ENCODE measurements around the gene CUTC. TPM values are rescaled to one million over a fixed set of nuclear protein-coding genes. Genes with fewer than 3 reads are reported as not detected.

Gene CUTC
- total RNA-seq, 1 donor from 2014 or later: 13.7 TPM

- H3K27me3 Mint-ChIP-seq: no peaks in the 10 kb centered on the region
- peak; percentile 64 for TF ChIP-seq CTCF (conservative IDR thresholded peaks at IDR 0.05)
- no peak overlapping the region for H3K27ac Mint-ChIP-seq
- H3K9me3 Mint-ChIP-seq: no peaks in the 10 kb centered on the region
- peaks cover 21% of the 10 kb centered on the region for H3K36me3 Mint-ChIP-seq
- DNase-seq (ENCODE audit: extremely low spot score, unreplicated experiment): no peak
- H3K4me1 Mint-ChIP-seq (ENCODE audit: unreplicated experiment): no peaks in the 10 kb centered on the region
- no peak overlapping the region for H3K4me3 Mint-ChIP-seq
Observed at GRCh38 chr10:99711129-99711719, 20.8 kb upstream of the CUTC start.

GRCh38 chr10:99714446-99714845 is 17.6 kb upstream of the CUTC start:
- DNase-seq (ENCODE audit: extremely low spot score, unreplicated experiment): no peak
- Mint-ChIP-seq H3K4me3 (no peak overlapping the region), H3K4me1 (ENCODE audit: unreplicated experiment) (no peaks in the 10 kb centered on the region), H3K27ac (no peak overlapping the region), H3K36me3 (peaks cover 27% of the 10 kb centered on the region), H3K27me3 (no peaks in the 10 kb centered on the region), H3K9me3 (no peaks in the 10 kb centered on the region)
- no peak for TF ChIP-seq CTCF (conservative IDR thresholded peaks at IDR 0.05)

- TF ChIP-seq CTCF (conservative IDR thresholded peaks at IDR 0.05): no peak
- H3K4me1 Mint-ChIP-seq (ENCODE audit: unreplicated experiment): no peaks in the 10 kb centered on the region
- peaks cover 37% of the 10 kb centered on the region for H3K36me3 Mint-ChIP-seq
- H3K4me3 Mint-ChIP-seq: no peak overlapping the region
- no peaks in the 10 kb centered on the region for H3K9me3 Mint-ChIP-seq
- no peak overlapping the region for H3K27ac Mint-ChIP-seq
- no peaks in the 10 kb centered on the region for H3K27me3 Mint-ChIP-seq
- no peak for DNase-seq (ENCODE audit: extremely low spot score, unreplicated experiment)
Observed at GRCh38 chr10:99720387-99720786, 11.6 kb upstream of the CUTC start.

GRCh38 chr10:99730026-99730425 is 2.0 kb upstream of the CUTC start:
- Mint-ChIP-seq H3K27me3 (no peaks in the 10 kb centered on the region), H3K27ac (peak overlapping the region; percentile 4), H3K4me3 (no peak overlapping the region), H3K9me3 (no peaks in the 10 kb centered on the region), H3K36me3 (peaks cover 19% of the 10 kb centered on the region), H3K4me1 (ENCODE audit: unreplicated experiment) (peaks cover 10% of the 10 kb centered on the region)
- DNase-seq (ENCODE audit: extremely low spot score, unreplicated experiment): no peak
- no peak for TF ChIP-seq CTCF (conservative IDR thresholded peaks at IDR 0.05)

GRCh38 chr10:99731306-99732032 is 565 bp upstream of the CUTC start:
- Mint-ChIP-seq H3K4me3 (peak overlapping the region; percentile 99), H3K36me3 (peaks cover 22% of the 10 kb centered on the region), H3K9me3 (no peaks in the 10 kb centered on the region), H3K4me1 (ENCODE audit: unreplicated experiment) (peaks cover 10% of the 10 kb centered on the region), H3K27me3 (no peaks in the 10 kb centered on the region), H3K27ac (peak overlapping the region; percentile 99)
- TF ChIP-seq CTCF (conservative IDR thresholded peaks at IDR 0.05): no peak
- no peak for DNase-seq (ENCODE audit: extremely low spot score, unreplicated experiment)
